Measurements from ENCODE around the gene MRPL46. TPM values are rescaled to one million over a fixed set of nuclear protein-coding genes. Genes with fewer than 3 reads are reported as not detected.

The MRPL46 gene
- total and polyA plus RNA-seq, 2 of the 13 experiments (the other 11 are each of a cell fraction or from before 2014, with no cell fraction given) = 62.9 to 79.2 TPM

- BruUV-seq (replicated peaks) = no TSS peak
- no peak for ATAC-seq
- TF ChIP-seq ZNF788 (CRISPR knock-in tag; IDR thresholded peaks at IDR 0.05; ENCODE audit: borderline replicate concordance) (no peak), ZNF703 (CRISPR knock-in tag; IDR thresholded peaks at IDR 0.05; ENCODE audit: borderline replicate concordance) (no peak), TARDBP (CRISPR knock-in tag; IDR thresholded peaks at IDR 0.05) (no peak), HOXA9 (CRISPR knock-in tag; IDR thresholded peaks at IDR 0.05; ENCODE audit: borderline replicate concordance) (no peak), FOXM1 (CRISPR knock-in tag; IDR thresholded peaks at IDR 0.05) (no peak), ZNF513 (CRISPR knock-in tag; conservative IDR thresholded peaks at IDR 0.05) (no peak), IRX3 (CRISPR knock-in tag; IDR thresholded peaks at IDR 0.05; ENCODE audit: borderline replicate concordance, low read depth) (no peak), ARHGAP35 (CRISPR knock-in tag; IDR thresholded peaks at IDR 0.05; ENCODE audit: borderline replicate concordance) (no peak), FOXO1 (CRISPR knock-in tag; IDR thresholded peaks at IDR 0.05) (no peak), MXD4 (CRISPR knock-in tag; IDR thresholded peaks at IDR 0.05) (no peak), ZNF407 (CRISPR knock-in tag; IDR thresholded peaks at IDR 0.05; ENCODE audit: not compliant biosample characterization) (no peak), AGO2 (optimal IDR thresholded peaks at IDR 0.05; ENCODE audit: low read depth, low read length) (no peak), ESRRA (CRISPR knock-in tag; IDR thresholded peaks at IDR 0.05; ENCODE audit: low read depth) (no peak), ZNF770 (CRISPR knock-in tag; IDR thresholded peaks at IDR 0.05) (no peak)
Measured at GRCh38 chr15:88482263-88482662, 15.1 kb upstream of the MRPL46 start.

More at GRCh38 chr15:88482263-88482662, 15.1 kb upstream of the MRPL46 start:
- peaks cover 4 to 11% of the 10 kb centered on the region in 2 experiments; a peak in 4 of 5 replicates for H3K36me3 ChIP-seq (replicated peaks in 1 of 2; ENCODE audit: control insufficient read depth in 1 of 2, insufficient read depth in 2 of 2, low read length in 2 of 2)
- no peak overlapping the region for H2AFZ ChIP-seq (ENCODE audit: low read length)
- ChIA-PET POLR2A (no interaction called here), CTCF (ENCODE audit: low intra/inter-chr PET ratio, low total read pairs) (no interaction called here)
- no peaks in the 10 kb centered on the region for H3K27me3 ChIP-seq (ENCODE audit: control insufficient read depth in 1 of 2, insufficient read depth in 2 of 2, low read length in 2 of 2)
- no peak overlapping the region for H3K4me2 ChIP-seq (ENCODE audit: low read depth, low read length)
- no peaks in the 10 kb centered on the region for H3K4me1 ChIP-seq (ENCODE audit: insufficient read depth, low read length)
- H3K9ac ChIP-seq (ENCODE audit: insufficient read depth, low read depth, low read length) = no peak overlapping the region
- in situ Hi-C loops (cut with HindIII; ENCODE audit: extremely low pct_ligation_motif_present, low pct_unique_long_range_greater_than_20kb) = no loop called here
- no peak overlapping the region for H3K27ac ChIP-seq (ENCODE audit: extremely low read length, insufficient read depth, low read length)
- H3K79me2 ChIP-seq (ENCODE audit: insufficient read depth, low read length) = no peaks in the 10 kb centered on the region
- H3K4me3 ChIP-seq (replicated peaks in 1 of 3; ENCODE audit: insufficient read depth in 1 of 3, low read depth in 2 of 3, low read length in 3 of 3) = no peak overlapping the region
- DNase-seq (ENCODE audit: low spot score) (no peak), FAIRE-seq (no peak)
- no peaks in the 10 kb centered on the region for H4K20me1 ChIP-seq (ENCODE audit: insufficient read depth, low read length)
- no peaks in the 10 kb centered on the region for H3K9me3 ChIP-seq (ENCODE audit: low read length)
- 27% methylated on average over 1 of the region's 1 CpG for WGBS (ENCODE audit: low lambda C conversion rate)
- intact Hi-C loops (cut with micrococcal nuclease; ENCODE audit: unreplicated experiment) = no loop called here
